ENCODE measurements around the gene STK16. TPM values are rescaled to one million over a fixed set of nuclear protein-coding genes. Genes with fewer than 3 reads are reported as not detected.

Gene STK16
- total RNA-seq, 1 donor from 2014 or later, result 19.4 TPM

DNA sequence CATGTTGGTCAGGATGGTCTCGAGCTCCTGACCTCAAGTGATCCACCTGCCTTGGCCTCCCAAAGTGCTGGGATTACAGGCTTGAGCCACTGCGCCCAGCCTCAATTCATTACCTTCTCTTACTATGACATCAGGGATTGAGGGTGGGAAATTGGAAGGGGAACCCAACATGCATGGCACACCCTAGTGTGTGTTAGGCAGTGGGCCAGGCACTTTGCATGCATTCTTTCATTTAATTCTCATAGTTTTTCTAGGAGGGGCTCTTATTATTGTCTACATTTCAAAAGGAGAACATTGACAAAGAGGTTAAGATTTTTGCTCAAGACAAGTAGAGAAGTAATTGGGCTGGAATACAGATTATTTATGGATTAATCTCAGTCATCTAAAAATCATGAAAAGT is 23.0 kb downstream of the STK16 start:
- no peak for DNase-seq (ENCODE audit: low read depth)

DNA sequence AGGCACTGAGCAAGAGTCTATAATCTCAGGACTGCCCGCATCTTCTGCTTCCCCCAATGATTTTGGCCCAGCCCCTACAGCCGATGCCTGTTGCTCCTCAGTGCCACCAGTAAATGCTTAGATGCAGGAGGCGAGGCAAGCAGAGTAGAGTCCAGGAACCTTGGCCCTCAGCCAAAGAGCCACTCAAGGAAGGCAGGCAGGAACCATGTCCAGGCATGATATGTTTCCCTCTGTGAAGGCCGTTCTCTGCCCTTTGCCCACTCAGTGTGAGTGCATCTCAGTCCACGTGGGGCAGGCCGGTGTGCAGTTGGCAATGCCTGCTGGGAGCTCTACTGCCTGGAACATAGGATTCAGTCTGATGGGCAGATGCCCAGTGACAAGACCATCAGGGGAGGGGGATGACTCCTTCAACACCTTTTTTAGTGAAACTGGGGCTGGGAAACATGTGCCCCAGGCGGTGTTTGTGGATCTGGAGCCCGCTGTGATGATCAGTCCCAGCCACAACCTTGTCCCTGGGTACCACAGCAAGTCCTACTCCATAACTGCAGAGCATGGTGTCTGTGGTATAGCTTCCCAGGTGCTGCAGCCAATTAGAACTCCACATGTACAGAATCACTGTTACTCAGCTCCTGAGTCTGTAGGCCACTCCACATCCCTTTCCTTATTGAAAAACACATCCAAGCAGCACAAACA is 24.2 kb downstream of the STK16 start:
- no peak for DNase-seq (ENCODE audit: low read depth)

DNA sequence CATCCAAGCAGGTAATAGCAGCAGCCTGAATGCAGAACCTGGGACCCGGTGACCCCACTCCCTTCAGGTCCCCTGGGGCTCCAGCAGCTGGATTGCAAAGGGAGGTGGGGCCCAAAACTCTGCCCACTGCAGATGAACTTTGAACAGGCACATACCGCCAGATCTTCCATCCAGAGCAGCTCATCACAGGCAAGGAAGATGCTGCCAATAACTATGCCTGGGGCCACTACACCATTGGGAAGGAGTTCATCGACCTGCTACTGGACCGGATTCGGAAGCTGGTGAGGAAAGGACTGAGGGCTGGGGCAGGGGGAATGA is 24.7 kb downstream of the STK16 start:
- no peak for DNase-seq (ENCODE audit: low read depth)

DNA sequence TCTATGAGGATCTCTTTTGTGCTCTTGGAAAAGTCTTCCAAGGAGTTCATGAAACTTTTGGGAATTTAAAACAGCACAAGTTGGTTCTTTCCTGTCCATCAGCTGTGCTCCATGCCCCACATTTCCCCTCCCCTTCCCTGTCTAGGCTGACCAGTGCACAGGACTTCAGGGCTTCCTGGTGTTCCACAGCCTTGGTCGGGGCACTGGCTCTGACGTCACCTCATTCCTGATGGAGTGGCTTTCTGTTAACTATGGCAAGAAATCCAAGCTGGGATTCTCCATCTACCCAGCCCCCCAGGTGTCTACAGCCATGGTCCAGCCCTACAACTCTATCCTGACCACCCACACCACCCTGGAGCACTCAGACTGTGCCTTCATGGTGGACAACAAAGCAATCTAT is 25.7 kb downstream of the STK16 start:
- DNase-seq (ENCODE audit: low read depth), result no peak

DNA sequence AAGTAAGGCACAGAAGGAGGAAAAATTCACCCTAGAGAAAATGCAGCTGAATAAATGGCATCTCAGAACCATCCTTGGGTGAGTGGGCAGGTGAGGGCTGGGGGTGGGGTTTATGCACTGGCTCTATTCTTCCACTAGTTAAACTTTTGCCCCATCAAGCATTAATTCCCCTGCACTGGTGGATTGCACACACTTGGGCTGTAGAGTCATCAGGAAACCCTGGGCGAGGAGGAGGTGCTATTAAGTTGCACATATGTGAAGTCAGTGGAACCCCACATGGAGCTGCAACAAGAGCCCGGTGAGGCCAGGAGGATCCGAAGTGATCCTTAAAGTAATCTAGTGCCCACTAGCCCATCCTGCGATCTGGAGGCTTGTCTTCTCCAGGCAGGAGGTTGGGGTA is 27.1 kb downstream of the STK16 start:
- no peak for DNase-seq (ENCODE audit: low read depth)

DNA sequence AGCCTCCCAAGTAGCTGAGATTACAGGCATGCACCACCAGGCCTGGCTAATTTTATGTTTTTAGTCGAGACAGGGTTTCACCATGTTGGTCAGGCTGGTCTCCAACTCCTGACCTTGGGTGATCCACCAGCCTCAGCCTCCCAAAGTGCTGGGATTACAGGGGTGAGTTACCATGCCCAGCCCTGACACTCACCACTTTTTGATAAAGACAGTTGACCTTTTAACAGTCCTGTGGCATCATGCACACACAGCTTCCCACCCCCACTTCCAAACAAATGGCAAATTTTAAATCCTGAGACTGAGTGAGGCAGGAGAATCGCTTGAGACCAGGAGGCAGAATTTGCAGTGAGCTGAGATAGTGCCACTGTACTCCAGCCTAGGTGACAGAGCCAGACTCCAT is 27.7 kb downstream of the STK16 start:
- peak; percentile 68 for DNase-seq (ENCODE audit: low read depth)

DNA sequence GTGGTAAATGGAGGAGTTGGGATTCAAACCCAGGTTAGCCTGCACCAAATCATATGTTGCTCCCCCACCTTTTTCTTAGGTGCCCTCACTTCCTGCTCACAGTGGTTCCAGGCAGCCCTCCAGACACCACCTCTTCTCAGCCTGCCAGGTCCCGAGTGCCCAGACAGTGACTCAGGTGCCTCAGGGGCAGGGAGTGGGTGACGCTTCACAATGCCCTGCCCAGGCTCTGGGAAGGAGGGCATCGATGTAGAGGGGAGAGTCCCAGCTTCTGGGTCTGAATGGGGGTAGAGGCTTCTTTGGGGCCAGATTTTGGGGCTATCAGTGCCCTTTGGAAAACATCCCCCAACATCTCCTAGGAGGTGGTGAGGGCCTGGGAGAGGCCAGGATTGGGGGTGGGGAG is 28.7 kb downstream of the STK16 start:
- DNase-seq (ENCODE audit: low read depth), result no peak

DNA sequence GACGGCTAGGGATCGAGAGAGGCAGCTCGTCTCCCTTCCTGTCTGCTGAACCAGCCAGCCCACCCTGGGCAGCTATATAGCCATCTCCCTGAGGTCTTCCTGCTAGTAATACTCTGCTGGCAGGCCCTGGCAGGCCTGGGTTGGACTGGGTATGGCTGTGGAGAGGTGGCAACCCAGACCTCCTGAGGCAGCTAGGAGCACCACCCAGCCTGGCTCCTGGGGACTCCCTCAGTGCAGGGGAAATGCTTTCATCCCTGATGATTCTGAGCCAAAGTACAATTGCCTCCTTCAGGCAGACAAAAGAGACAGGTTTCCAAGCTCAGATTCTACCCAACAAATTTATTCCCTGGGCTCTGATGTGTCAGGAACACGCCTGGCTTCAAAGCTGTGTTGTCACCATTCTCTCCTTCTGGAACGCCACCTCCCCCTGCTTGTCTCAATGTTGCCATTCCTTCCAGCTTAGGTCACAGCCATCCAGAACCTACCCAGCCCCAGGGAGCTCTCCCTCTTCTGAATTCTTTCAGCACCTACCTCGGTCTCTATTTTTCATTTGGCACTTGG is 29.2 kb downstream of the STK16 start:
- peak; percentile 90 for DNase-seq (ENCODE audit: low read depth)

DNA sequence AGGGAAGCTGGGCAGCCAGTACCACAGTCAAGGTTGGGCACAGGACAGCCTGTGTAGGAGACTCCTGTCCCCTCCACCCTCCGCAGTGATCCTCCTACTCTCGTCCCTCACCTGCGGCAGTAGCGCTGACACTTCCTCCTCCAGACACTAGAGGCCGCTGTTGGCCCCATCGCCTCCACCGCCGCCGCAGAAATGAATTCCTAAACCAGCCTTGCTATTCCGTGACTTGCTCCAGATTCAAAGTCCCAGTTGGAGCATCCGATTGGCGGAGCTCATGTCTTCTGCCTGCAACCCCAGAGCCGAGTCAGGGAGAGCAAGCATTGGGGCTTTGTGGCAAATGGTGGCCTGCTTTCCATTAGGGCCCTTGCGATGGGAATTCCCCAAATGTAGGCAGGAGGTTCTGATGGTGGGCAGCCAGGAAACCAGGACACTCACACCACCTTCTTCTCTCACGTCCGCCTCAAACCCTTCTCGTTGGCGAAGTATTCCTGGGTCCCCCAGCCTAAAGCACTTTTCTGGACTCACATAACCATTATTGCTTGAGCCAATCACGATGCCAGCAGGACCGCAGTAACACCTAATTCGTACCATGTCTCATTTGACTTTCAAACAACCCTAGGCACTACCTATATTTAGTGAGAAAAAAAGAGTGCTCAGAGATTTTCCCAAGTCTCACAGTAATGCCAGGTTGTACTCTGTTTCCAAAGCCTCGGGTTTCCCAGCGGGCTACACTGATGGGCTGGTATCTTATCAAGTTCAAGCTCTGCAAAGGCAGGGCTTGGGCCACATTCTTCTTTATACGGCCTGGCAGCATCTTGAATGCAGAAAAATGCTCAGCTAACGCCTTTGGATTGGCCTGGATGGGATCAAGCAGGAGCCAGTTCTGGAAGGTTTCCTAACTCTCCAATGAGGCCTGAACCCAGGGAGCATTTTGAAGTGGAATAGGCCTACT is 32.7 kb downstream of the STK16 start:
- peak; percentile 86 for DNase-seq (ENCODE audit: low read depth)

DNA sequence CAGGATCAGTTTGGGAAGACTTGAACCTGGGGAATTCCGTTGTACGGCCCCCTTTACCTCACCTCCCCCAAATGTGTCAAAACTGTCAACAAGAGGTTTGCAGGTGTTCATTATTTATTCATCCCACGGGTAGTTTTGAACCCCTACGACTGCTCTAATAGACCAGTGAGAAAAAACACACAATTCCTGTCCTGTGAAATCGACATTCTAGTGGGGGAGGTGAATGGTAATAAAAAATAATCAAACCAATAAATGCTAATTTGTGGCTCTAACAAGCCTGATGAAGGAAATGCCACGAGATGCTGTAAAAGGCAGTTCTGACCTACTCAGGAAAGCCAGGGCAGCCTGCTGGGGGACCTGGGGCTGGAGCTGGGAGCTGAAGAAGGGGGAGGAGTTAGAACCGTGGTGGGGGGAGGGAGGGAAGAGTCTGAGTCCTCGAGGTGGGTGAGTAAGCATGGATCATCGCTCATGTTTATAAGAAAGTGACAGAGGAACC is 33.4 kb downstream of the STK16 start:
- DNase-seq (ENCODE audit: low read depth), result no peak

DNA sequence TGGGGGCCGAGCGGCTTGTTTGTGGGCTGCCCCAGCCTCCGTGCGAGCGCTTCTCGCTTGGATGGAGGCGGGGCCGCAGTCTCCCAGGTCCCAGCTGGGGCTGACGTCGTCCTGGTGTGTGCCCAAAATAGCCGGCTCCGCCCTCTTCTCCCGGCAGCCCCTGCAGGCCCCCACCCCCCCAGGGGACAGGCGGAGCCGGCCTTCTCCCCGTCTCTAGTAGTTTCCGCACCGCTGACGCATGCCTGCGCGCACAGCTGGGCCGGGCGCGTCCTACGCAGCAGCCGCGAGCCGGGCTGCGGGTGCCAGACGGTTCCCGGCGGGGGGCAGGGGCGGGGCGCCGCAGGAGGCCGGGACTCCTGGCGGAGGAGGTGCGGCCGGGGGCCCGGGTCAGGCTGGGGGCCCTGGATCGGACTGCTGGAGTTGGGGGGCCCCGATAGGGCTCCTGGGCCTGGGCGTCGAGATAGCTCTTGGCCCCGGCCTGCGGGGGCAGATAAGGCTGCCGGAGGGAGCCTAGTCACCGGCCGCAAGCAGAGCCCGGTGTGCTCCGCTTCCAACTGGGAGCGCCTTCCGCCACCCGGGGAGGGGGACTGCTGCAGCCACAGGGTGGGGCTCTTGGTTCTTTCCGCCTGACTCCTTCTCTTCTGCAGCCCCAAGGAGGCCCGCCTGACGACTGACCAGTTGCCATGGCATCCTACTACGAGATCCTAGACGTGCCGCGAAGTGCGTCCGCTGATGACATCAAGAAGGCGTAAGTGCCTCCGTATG is 34.1 kb downstream of the STK16 start, which contains the start of gene DNAJB2:
Gene DNAJB2, plus strand, starts transcription at position 216 of the 765 bp plus-strand sequence. Its CDS starts 468 bp downstream, at position 684.
- peak; percentile 99 for DNase-seq (ENCODE audit: low read depth)

DNA sequence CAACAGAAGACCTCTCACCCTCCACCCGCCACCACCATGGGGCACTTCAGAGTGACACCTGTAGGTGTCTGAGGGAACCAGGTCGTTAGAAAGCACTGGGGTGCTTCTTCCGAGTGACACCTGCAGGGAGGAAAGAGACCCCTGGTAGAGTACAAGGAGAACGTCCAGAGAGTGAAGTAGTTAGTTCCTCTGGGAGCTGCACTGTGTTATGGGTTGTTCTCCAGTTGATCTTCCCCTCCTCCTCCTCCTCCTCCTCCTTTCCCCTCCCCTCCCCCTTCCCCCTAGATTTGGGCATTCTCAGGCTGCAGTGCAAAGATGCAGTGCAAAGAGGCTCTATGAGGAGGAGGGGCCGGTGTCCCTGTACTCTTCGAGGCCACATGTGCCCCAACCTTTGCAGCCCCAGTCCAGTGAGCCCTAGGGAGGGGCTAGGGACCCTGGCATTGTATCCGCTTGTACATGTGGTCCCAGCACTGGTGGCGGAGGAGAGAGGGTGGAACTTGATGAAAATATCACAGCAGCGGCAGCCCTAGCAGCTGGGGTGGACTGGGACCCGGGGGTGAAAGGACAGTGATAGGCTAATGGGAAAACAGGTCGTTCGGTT is 34.7 kb downstream of the STK16 start:
- no peak for DNase-seq (ENCODE audit: low read depth)

DNA sequence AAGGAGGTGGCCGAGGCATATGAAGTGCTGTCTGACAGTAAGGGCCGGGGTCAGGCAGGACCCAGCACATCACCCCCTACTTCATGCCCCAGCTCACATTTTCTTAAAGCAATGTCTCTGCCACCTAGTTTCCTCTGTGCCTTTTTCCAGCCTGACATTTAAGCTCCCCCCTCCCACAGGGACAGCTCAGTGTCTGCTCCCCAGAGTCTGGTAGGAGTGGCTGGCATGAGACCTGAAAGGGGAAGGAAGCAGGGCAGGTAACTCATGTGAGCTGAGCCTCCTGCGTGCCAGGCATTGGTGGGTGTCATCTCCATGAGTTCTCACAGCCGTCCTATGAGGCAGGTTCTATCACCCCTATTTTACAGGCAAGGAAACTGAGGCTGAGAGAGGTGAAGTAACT is 35.4 kb downstream of the STK16 start:
- no peak for DNase-seq (ENCODE audit: low read depth)

DNA sequence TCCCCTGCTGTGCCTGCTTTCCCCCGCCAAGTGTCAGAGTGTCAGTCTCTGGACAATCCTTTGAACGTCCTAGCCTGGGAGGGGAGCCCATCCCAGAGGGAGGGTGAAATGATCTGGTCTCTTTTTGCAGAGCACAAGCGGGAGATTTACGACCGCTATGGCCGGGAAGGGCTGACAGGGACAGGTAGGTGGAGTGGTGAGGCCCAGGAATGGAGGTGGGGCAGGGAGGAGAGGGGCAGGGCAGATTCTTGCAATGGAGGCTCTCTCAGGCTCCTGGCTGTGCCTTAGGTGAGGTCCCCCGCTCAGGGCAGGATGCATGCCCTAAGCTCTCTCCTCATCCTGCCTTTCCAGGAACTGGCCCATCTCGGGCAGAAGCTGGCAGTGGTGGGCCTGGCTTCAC is 36.3 kb downstream of the STK16 start:
- no peak for DNase-seq (ENCODE audit: low read depth)

DNA sequence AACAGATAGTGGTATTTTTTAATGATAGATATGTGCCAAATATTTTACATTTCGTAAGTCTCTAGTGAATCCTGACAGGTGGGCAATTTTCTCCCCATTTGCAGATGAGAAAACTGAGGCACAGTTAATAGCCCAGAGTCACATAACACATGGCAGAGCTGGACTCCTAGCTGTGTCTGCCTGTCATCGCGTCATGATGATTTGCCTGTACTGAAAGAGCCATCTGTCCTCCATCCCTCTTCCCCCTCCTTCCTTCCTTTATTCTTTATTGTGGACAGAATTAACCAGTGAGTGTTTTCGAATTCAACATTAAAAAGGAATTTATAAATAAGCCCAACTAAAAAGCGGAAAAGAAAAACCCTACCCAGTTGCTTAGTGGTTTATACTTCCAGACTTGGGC is 37.1 kb downstream of the STK16 start:
- DNase-seq (ENCODE audit: low read depth), result no peak

DNA sequence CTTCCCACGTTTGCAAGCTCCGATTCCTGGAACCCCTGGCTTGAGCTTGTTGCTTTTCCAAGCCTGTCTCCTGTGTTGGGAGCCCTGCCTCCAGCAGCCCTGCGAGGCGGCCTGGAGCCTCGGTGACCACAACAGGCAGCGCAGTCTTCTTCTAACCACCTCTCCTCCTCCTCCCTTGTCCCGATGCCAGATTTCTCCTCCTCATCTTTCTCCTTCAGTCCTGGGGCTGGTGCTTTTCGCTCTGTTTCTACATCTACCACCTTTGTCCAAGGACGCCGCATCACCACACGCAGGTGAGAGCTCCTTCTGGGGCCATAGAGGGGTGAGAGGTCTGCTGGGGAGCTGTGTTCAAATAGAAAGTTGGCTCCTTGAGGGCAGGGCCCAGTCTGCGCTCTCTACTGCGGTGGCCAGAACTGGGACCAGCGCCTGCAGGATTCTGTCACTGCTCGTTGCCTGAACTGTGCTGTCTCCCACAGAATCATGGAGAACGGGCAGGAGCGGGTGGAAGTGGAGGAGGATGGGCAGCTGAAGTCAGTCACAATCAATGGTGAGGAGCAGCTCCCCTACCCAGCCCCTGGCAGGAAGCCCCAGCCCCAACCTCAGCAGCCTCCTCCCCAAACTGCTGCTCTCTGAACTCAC is 37.8 kb downstream of the STK16 start:
- no peak for DNase-seq (ENCODE audit: low read depth)

DNA sequence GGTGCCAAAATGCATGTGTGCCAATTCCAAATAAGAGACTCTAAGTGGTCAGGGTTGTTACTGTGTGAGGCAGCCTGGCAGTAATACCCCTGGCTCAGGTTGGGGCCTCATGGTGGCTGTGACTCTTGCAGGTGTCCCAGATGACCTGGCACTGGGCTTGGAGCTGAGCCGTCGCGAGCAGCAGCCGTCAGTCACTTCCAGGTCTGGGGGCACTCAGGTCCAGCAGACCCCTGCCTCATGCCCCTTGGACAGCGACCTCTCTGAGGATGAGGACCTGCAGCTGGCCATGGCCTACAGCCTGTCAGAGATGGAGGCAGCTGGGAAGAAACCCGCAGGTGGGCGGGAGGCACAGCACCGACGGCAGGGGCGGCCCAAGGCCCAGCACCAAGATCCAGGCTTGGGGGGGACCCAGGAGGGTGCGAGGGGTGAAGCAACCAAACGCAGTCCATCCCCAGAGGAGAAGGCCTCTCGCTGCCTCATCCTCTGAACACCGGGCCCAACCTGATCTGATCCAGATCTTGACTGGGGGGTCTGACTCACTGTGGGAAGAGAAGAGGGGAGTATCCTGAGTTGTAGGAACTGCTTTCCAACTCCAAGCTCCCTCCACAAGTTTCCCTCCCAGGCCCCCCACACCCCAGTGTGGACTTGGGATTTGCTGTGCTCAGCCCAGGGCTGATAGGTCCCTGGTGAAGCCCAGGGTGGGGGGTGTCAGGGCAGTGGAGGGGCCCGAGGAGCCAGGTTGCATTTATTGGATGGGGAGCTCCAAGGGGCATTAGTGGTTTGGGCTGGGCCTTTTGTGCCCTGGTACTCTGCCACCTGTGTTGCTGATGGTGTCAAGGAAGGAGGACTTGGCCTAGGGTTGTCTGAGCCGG is 39.5 kb downstream of the STK16 start:
- no peak for DNase-seq (ENCODE audit: low read depth)

DNA sequence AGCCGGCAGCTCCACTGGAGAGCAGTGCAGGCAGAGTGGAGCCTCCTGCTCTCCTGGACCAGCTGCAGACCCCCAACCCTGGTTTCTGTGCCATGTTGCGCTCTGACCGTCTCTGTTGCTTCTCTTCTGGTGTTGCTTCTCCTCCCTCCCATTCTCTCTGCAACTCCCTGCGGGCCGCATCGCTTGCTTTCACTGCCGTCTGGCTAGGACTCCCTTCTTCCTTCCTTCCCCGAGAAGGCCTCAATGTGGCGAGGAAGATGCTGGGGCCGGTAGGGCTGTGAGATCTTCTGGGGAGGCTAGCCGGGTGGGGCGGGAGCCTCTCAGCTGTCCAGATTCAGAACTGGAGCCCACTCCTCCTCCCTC is 40.1 kb downstream of the STK16 start:
- no peak for DNase-seq (ENCODE audit: low read depth)

DNA sequence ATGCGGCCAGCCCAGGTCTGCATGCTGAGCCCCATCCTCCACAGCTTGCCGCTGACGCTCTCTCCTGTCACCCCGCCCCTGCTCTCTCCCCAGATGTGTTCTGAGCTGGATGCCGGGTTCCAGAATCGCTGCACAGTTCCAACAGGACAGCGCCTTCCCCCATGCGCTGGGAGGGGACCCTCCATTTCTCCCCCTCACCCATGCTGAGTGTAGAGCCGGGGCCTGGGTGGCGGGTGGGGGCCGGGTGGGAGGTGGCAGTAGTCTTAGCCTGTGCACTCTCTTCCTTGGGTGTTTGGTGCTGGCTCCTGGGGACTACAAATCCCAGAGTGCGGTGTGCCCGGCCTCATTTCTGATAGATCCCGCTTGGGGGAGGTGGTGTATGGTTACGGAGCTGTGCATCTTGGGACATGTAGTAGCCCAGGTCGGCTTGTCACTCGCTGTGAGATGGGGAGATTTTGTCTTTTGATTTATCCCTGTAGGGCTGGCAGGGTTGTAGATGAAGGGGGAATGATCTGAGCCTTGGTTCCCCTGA is 40.7 kb downstream of the STK16 start:
- DNase-seq (ENCODE audit: low read depth), result peak; percentile 65
